LHCN-M2 (cell line): Measurements from ENCODE around the gene PRMT7. TPM values are rescaled to one million over a fixed set of nuclear protein-coding genes. Genes with fewer than 3 reads are reported as not detected.

ENCODE experiments used
- DNase-seq: peaks from one replicate; pipeline ENCODE4 v3.0.0-alpha.2; 2012; ENCODE audit warnings: low read depth
- total RNA-seq: library from RNA; depleted of rRNA; stranded (reverse); fragments of >200 nt; gene quantifications from 2 replicates; pipeline ENCODE4 v1.2.3, GENCODE V29; 2014

The PRMT7 gene
- total RNA-seq, 1 experiment from 2014 or later: 65.0 TPM

DNA sequence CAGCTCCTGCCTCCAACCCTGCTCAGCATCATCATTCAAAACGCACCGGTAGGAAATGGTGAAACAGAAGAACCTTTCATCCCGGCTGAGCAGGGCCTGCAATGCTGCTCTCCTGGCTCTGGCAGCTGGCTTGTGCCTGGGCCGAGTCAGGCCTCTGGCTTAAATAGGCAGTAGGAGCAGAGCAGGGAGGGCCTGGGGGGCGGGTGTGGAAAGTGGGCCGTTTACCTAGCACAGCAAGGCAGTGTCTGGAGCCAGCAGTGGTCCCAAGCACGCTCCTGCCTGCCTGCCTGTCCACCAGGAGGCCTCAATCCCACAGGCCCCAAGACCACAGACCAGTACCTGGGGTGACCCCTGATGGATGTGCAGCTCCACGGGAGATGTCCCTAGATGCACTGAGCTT is 78.2 kb downstream of the PRMT7 start:
- no peak for DNase-seq

DNA sequence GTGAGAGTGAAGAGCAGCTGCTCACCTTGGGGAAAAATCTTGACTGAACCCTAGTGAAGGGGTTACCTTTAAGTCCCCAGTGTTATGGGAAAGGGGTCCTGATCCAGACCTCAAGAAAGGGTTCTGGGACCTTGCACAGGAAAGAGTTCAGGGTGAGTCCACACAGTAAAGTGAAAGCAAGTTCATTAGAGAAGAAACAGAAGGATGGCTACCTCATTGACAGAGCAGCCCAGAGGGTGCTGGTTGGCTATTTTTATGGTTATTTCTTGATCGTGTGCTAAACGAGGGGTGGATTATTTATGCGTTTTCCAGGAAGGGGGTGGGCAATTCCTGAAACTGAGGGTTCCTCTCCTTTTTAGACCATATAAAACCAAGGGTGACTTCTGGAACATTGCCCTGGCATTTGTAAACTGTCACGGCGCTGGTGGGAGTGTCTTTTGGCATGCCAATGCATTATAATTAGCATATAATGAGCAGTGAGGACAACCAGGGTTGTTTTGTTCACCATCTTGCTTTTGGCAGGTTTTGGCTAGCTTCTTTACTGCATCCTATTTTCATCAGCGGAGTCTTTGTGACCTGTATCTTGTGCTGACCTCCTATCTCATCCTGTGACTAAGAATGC is 79.0 kb downstream of the PRMT7 start:
- no peak for DNase-seq

DNA sequence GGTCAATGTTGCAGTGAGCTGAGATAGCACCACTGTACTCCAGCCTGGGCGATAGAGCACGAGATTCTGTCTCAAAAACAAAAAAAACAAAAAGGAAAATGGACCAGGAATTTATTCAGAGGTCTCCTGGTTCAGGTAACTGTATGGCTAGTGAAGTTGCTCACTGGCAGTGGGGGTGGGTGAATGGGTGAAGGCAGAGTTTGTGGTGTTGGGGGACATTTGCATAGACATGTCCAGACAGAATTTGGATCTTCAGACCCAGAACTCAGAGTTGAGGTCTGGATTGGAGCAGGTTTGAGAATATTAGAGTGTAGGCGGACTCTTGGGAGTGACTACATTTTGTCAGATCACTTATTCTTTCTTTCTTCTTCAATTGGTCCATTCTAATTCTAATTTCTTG is 82.5 kb downstream of the PRMT7 start:
- DNase-seq: no peak

DNA sequence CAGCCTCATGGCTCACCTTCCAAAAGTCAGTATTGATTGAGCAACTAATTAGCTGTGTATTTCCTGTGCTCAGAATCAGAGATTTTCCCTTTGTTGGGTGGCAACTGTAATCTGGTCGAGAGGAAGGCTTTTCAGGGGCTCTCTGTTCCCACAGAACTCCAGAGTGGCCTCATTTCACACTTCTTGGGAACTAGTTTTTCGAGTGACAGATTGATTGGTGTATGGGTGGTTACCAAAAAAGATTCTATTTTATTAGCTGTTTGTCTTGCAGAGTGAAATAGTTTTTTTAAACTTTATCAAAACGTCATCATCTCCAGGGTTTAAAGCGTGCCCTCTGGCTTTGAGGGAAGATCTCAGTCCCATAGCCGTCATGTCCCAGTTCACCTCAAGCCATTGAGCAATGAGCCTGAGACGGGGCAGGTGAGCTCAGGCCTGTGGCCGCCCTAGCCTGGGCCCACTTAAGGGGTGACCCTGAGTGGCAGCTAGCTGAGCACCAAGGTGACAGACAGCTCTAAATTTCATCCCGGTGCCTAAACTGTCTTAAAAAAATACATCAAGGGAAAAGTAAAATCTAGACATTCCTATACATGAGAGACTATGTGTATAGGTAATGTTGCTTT is 84.5 kb downstream of the PRMT7 start:
- no peak for DNase-seq

DNA sequence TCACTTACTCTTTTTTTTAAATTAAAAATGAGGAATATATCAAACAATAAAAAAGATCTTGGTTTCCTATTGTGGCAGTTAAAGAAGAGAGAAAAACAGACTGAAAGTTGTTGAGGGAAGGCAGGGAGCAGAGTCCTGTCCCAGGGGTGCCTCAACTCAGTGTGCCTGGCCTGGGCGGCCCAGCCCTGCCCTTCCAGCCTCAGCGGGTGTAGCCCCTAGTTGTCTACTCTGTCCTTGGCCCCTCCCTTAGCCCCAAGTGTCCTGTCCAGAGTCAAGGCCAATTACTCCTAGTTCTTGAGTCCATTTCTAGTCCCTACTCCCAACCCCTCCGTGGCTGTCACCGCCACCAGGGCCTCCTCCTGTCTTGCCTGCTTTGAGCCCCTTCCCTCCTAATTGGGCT is 85.0 kb downstream of the PRMT7 start:
- no peak for DNase-seq

DNA sequence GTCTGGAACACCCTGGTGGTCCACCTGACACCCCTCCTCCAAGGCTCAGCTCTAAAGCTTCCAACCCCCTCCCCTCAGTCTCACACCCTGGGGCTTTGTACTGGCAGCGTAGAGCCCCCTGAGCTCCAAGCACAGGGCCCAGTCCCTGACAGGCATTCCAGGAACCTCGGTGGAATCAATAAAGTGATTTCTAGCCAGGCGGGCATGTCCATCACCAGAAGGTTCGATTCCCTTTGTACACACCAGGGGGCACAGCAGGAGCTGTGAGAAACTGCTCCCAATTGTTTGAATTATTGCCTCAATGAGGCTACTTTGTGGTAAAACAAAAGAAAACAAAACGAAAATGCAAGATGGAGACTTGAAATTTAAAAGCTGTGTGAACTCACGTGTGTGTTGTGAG is 85.7 kb downstream of the PRMT7 start:
- DNase-seq: peak; percentile 52

DNA sequence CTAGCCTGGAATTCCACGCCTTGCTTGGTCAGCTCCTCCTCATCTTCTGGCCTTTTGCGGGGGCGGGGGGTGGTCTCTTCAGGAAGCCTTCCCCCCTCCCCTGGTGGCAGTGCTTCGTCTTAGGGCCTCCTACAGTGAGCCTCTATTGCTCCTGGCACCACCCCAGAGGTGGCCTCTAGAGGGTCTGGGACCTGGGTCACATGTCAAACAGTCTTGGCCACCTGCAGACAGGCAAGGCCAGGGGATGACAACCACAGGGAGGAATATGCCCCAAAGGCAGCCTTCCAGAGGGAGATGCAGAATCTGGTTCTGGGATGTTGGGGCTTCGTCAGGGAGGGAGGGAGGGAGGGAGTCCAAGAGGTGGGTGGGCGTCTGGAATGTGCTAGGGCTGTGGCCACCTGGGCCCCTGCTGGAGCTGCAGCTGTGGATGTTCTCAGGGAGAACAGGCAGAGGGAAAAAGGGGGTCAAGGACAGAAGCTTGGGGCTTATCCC is 86.9 kb downstream of the PRMT7 start:
- no peak for DNase-seq

DNA sequence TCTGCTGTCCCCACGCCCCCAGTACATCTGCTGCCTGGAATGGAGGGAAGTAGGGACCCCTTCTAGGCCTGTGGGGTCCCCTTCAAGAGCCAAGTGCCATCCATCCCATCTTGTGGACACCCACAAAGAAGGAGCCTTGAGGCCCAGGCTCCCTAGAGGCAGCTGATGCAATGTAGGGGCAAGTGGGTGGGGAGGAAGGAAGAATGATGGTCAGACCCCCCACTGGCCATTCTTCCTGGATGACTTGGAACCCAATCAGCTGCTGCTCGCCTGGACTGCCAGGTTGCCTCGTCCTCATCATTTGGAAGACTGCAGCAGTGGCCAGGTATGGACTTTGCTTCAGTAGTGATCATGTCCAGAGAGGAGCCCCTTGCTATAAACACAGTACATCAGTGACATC is 88.6 kb downstream of the PRMT7 start:
- no peak for DNase-seq

DNA sequence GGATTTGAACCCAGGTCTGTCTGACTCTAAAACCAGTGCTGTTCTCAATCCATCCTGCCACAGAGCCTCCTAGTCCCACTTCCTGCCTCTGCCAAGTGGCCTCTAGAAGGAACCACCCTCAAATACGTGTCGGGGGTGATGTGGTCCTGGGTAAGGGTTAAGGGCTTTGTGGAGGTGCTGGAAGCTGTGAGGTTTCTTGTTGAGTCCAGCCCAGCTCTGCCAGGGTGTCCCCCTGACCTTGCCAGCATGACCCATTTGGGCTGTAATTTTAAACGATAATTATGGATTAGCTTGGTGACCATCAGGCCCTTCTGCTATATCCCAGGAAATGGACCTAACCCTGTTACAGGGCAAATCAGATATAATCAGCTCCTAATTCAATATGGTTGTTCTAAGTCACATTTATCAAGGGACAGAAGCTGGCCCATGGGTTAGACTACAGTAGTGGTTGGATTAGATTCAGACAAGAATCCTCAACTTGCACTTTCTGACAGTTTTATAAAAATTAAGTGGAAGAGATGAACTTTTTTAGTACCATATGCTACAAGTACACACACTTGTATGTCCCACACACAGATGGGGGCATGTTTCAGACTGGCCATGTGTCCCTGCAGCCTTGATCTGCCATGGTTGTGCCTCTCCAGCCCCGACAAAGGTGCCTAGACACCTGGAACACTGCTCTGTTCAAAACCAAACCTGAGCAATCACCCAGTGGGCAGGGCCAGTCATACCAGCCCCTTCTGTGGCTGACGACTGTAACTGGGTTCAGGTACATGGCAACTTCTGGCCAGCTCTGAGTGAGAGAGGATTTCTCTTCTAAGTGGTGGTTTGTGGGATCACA is 89.5 kb downstream of the PRMT7 start:
- DNase-seq: no peak

DNA sequence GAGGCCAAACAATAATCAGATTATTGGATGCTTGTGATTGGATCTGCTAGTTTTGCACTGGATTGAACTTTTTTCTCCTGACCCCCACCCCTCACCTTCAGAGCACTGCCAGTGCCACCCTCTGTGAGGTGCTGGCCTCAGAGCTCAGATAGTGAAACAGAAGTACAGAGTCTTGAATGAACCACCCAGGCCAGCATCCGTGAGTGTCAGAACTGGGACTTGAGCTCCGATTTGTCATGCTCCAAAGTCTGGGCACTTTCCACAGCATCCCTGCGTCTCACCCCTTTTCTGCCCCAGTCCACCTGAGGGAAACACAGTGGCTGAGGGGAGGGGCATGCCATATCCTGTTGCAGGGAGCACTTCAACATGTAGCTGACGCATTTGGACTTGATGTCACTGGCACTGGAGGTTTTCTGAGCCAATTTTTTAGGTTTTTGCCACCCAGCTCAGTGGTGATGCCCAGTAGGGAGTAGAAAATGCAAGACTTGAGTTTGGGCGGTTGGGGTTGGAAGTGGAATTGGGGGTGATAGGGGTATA is 90.2 kb downstream of the PRMT7 start:
- DNase-seq: no peak

DNA sequence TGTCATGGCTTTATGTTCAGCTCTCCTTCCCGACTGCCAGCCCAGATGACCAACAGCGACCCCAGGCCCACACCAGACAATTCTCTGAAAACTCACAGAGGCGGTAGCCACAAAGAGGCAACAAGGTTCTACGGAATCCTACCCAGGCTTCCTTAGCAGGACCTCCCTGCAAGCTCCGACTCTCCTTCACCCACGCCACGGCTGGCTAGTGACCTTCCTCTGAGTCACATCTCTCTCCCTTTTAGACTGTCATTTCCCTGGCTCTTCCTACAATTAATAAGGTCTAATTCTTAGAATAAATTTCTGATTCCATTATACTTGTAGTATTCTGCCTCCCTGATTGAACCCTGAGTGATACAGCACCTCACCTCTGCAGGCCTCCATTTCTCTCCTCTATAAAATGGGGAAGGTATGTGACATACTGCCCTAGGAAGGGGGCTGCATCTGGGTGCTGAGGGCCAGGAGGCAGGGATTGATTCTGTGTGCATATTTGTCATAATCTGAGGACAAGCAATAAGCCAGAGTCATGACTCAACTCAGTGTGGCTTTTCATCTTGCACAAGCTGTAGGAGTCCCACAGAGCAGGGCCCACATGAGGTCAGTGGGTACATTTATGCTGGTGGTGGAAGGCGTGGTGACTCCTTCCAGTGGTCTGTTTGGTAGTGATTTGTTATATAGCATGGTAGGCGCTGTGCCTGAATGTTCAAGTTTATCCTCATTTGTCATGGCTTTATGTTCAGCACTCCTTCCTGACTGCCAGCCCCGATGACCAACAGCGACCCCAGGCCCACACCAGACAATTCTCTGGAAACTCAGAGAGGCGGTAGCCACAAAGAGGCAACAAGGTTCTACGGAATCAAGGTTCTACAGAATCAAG is 91.3 kb downstream of the PRMT7 start:
- peak; percentile 70 for DNase-seq

DNA sequence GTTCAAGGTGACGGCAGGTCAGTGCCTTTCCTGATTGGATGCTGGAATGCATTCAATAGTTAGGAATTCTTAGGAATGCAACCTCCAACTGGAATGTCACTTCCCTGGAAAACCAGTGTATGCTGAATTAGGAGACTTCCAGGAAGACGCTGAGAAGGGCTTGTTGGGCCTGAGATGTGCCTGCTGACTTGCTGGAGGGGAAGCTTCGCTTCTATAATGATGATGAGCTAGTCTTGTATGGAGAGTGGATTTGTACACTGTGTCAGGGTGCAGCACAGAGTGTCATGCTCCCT is 91.9 kb downstream of the PRMT7 start:
- no peak for DNase-seq

DNA sequence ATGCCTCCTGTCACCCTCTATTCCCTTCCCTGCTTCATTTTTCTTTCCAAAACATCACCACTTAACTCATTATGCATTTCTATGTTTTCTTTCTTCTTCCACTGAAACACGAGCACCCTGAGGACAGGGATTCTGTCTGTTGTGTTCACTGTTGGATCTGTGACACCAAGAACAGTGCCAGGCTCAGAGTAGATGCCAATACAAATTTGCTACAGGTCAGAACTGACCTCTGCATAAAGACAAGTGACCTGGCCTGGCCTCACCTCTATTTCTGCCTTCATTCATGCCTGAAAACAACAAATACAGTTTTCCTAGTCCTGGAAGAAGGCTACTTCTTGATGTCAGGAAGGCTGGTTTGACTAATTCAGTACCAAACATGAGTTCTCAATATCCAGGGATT is 92.4 kb downstream of the PRMT7 start:
- no peak for DNase-seq

DNA sequence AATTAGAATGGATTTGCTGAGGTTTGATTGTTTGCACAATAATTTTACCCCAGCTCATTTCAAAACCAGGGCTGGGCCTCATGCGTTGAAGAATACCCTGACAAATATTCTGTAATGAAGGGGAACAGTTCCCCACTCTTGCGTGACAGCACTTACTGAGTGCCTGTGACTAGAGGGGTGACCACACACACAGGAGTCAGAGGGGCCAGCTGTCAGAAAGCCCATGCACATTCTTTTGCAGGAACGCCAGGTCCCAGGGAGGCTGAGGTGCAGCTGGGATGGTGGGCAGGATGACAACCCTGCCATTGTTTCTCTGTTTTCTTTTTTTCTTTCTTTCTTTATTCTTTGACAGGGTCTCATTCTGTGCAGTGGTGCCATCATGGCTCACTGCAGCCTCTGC is 92.9 kb downstream of the PRMT7 start:
- DNase-seq: no peak

DNA sequence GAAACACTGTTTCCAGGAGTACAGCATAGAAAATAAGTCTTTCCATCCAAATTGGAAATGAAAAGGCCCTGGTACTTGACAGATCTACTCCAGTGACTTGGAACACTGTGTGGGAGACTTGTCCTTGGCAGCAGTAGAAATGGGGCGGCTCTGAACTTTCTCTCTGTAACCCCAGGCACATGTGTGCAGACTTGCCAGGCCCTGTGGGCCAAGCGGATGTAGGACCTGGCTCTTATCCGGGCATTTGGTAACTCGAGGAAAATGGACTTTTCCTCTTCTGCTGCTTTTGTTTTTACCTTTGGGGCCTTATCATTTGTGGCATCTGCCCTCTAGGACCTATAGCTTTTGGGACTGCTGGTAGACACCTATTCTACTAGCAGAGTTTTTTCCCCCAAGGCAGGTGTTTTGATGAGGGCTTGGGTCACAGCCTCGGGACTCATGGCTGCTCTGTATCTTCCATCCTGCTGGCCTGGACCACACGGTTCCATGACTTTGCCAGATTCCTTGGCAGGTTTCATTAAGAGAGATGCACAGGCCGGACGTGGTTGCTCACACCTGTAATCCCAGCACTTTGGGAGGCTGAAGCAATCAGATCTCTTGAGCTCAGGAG is 94.0 kb downstream of the PRMT7 start:
- no peak for DNase-seq

DNA sequence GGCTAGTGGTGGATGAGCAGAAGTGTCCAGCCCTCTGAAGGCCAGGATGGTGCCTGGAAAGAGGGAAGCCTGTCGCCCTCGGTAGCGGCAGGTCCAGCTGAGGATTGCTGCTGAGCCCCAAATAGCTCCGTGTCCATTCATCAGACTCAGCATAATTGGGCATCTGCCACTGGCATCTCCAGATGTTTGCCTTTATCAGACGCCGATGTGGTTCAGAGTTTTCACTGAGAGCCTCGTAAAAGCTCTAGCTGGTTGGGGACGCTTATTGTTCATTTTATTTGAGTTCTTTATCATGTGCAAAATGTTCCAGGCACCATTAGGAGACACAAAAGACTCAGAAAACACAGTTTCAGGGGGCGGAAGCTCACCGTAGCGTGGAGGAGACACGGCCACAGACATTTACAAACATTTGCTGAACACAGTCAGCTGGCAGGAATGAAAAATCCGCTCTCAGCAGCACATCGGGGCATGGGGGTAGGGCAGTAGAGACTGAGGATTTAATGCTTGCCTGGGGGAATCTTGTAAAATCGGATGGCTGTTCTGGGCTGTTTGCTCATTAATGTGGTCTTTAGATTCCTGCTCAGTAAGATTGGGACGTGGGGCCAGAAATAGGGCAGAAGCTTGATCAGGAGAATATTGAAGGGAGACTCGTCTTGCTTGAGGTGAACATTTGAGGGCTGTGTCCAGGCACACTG is 95.8 kb downstream of the PRMT7 start:
- peak; percentile 27 for DNase-seq
